K562 (cell line): ENCODE data around the gene STX1B. TPM values are rescaled to one million over a fixed set of nuclear protein-coding genes. Genes with fewer than 3 reads are reported as not detected.

Experiments
- ASH1L ChIP-seq: fragments of 450-650 bp; IDR thresholded peaks from 2 replicates; pipeline ENCODE4 v1.6.1; 2018; ENCODE audit warnings: borderline replicate concordance, mild to moderate bottlenecking, low read depth; ENCODE audit not compliant: partially characterized antibody
- CCNT2 ChIP-seq: IDR thresholded peaks from 2 replicates; pipeline ENCODE4 v1.6.1; 2011; ENCODE audit warnings: borderline replicate concordance, low read depth, mild to moderate bottlenecking, moderate library complexity, mixed read lengths, low read length; ENCODE audit not compliant: insufficient read length; ENCODE audit errors: extremely low read depth
- FOXA3 ChIP-seq, 2 experiments: fragments of 450-650 bp in 1 of 2; sonication (generic) in 1 of 2; formaldehyde crosslinking; IDR thresholded peaks in 1 of 2; conservative IDR thresholded peaks in 1 of 2; 2 replicates each; pipeline versions ENCODE4 v1.4.0 to v1.8.0; 2020 to 2022; ENCODE audit warnings: mild to moderate bottlenecking in 2 of 2, missing genetic modification reagents in 1 of 2
- HMG20B ChIP-seq: fragments of 250-450 bp; sonication (Bioruptor Pico); IDR thresholded peaks from 2 replicates; pipeline ENCODE4 v1.5.0; 2021; ENCODE audit warnings: mild to moderate bottlenecking
- MAFF ChIP-seq: IDR thresholded peaks from 2 replicates; pipeline ENCODE4 v1.6.1; 2012; ENCODE audit warnings: low read length, improper control_type of control experiment
- NR2C2 ChIP-seq, 2 experiments: fragments of 200-800 bp in 1 of 2; sonication (Bioruptor generic) in 1 of 2; sonication (generic) in 1 of 2; formaldehyde crosslinking in 1 of 2; IDR thresholded peaks; 2 replicates each; pipeline versions ENCODE4 v1.6.1 to v1.8.0; 2016 to 2022; ENCODE audit warnings: mild to moderate bottlenecking in 1 of 2, missing compliant biosample characterization in 1 of 2, missing genetic modification characterization in 1 of 2, missing genetic modification reagents in 1 of 2
- NR4A1 ChIP-seq, 2 experiments: fragments of 250-450 bp in 1 of 2; fragments of 450-650 bp in 1 of 2; sonication (Bioruptor Pico) in 1 of 2; IDR thresholded peaks; 2 replicates each; pipeline versions ENCODE4 v1.4.0 to v1.6.1; 2016 to 2020; ENCODE audit warnings: mild to moderate bottlenecking in 2 of 2, missing compliant biosample characterization in 1 of 2, missing genetic modification characterization in 1 of 2, moderate library complexity in 1 of 2
- SMARCE1 ChIP-seq: fragments of 450-650 bp; IDR thresholded peaks from 2 replicates; pipeline ENCODE4 v1.7.1; 2016; ENCODE audit warnings: mild to moderate bottlenecking
- SRSF9 ChIP-seq: fragments of 200-400 bp; formaldehyde crosslinking; IDR thresholded peaks from 2 replicates; pipeline ENCODE4 v1.6.1; 2017; ENCODE audit warnings: low read depth, low read length, borderline replicate concordance
- TRIM25 ChIP-seq: fragments of 450-650 bp; IDR thresholded peaks from 2 replicates; pipeline ENCODE4 v1.7.0; 2016; ENCODE audit warnings: borderline replicate concordance
- ZNF124 ChIP-seq: sonication (generic); formaldehyde crosslinking; IDR thresholded peaks from 2 replicates; pipeline ENCODE4 v1.8.1; 2022; ENCODE audit warnings: missing genetic modification reagents
- ZNF224 ChIP-seq: sonication (generic); formaldehyde crosslinking; IDR thresholded peaks from 2 replicates; pipeline ENCODE4 v1.8.0; 2022; ENCODE audit warnings: mild to moderate bottlenecking, missing genetic modification reagents
- ZNF518B ChIP-seq: fragments of 250-450 bp; sonication (Bioruptor Pico); IDR thresholded peaks from 2 replicates; pipeline ENCODE4 v1.5.0; 2021; ENCODE audit warnings: mild to moderate bottlenecking, moderate library complexity
- ZNF778 ChIP-seq: fragments of 450-650 bp; formaldehyde crosslinking; IDR thresholded peaks from 2 replicates; pipeline ENCODE4 v1.4.0; 2020; ENCODE audit warnings: mild to moderate bottlenecking, moderate library complexity
- polyA plus RNA-seq, 8 experiments: library from polyadenylated mRNA; depleted of rRNA in 4 of 8; stranded (reverse) in 5 of 8; unstranded in 3 of 8; fragments of >200 nt; fragmentation: Nextera tagmentation in 2 of 8; fragmentation: Illumina TruSeq in 1 of 8; extraction: Ambion mirVana in 2 of 8; extraction: Trizol in 1 of 8; gene quantifications; 2 replicates each; pipeline versions ENCODE4 v1.2.1 to v1.2.3, GENCODE V29; 2011 to 2014; ENCODE audit warnings: inconsistent platforms in 1 of 8, missing spikeins in 1 of 8
- total RNA-seq, 7 experiments: library from RNA; depleted of rRNA in 6 of 7; stranded (reverse); fragments of >200 nt in 6 of 7; fragmentation: Illumina TruSeq in 2 of 7; extraction: Trizol in 2 of 7; gene quantifications; 2 replicates each; pipeline versions ENCODE4 v1.2.1 to v1.2.3, GENCODE V29; 2011 to 2021; ENCODE audit warnings: low replicate concordance in 1 of 7
- TF ChIP-seq, protein P1 (sequence below): sonication (generic); formaldehyde crosslinking; IDR thresholded peaks from 2 replicates; pipeline ENCODE4 v1.4.0; 2020; ENCODE audit warnings: mild to moderate bottlenecking, missing genetic modification reagents
- TF ChIP-seq, protein P2 (sequence below): fragments of 250-450 bp; sonication (Bioruptor Pico); IDR thresholded peaks from 2 replicates; pipeline ENCODE4 v1.9.0; 2021; ENCODE audit warnings: mild to moderate bottlenecking

Gene STX1B
- total and polyA plus RNA-seq, 9 of the 15 experiments (the other 6 are each of a cell fraction or from before 2014, with no cell fraction given) = 0.07 to 2.5 (median 0.86) TPM

DNA sequence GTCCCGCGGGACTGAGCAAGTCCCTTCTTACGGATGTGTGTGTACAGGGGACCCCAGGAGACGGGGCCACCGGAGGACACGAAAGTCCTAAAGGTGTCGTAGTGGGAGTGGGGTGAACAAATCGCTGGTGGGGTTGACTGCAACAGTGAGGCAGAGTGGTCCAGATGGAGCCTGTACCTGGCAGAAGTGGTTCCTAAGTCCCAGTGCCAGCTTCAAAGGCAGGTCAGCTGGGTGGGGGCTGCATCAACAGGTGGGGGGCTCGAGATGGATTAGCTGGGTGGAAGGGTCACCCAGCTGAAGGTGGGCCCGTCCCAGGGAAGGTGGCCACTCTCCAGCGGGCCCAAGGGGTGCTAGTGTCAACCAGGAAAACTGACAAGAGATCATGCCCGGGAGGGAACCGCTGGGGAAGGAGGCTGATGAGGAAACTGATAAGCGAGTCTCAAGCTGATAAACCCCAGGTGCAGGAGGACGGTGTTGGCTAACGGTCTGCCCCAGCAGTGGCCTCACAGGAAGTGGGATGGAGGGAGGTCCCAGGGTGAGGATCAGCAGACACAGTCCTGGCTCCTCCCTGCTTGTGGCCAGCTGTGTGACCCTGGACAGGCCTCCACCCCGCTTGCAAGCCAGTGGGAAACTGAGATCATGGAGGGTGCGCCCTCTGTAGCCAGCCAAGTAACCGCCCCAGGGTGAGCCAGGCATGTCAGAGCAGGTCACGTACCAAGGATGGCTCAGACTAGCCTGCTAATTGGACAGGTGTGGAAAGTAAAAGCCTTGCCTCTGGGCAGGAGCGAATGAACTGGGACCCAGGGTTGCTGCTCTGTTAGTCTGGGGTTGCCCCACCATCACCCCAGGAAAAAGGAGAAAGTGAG, 60.6 kb downstream of the STX1B start (continued):
- no peak for TF ChIP-seq ZNF518B
- TF ChIP-seq ZNF778 (CRISPR knock-in tag) = no peak
- TF ChIP-seq SRSF9 = no peak
- TF ChIP-seq TRIM25 = no peak
- TF ChIP-seq FOXA3 (CRISPR knock-in tag; conservative IDR thresholded peaks at IDR 0.05 in 1 of 2, IDR thresholded peaks at IDR 0.05 in 1 of 2) = no peak
- TF ChIP-seq SMARCE1 = peak; percentile 80
- no peak for TF ChIP-seq ZNF224 (CRISPR knock-in tag)
- TF ChIP-seq, protein P1, sequence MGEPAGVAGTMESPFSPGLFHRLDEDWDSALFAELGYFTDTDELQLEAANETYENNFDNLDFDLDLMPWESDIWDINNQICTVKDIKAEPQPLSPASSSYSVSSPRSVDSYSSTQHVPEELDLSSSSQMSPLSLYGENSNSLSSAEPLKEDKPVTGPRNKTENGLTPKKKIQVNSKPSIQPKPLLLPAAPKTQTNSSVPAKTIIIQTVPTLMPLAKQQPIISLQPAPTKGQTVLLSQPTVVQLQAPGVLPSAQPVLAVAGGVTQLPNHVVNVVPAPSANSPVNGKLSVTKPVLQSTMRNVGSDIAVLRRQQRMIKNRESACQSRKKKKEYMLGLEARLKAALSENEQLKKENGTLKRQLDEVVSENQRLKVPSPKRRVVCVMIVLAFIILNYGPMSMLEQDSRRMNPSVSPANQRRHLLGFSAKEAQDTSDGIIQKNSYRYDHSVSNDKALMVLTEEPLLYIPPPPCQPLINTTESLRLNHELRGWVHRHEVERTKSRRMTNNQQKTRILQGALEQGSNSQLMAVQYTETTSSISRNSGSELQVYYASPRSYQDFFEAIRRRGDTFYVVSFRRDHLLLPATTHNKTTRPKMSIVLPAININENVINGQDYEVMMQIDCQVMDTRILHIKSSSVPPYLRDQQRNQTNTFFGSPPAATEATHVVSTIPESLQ (CRISPR knock-in tag) = no peak
- no peak for TF ChIP-seq ASH1L
- TF ChIP-seq HMG20B = no peak
- no peak for TF ChIP-seq NR4A1 (CRISPR knock-in tag; IDR thresholded peaks at IDR 0.05)
- peak; percentile 83; the same call in 1 of the 2 replicates for TF ChIP-seq NR4A1 (tag; IDR thresholded peaks at IDR 0.05)
- TF ChIP-seq, protein P2, sequence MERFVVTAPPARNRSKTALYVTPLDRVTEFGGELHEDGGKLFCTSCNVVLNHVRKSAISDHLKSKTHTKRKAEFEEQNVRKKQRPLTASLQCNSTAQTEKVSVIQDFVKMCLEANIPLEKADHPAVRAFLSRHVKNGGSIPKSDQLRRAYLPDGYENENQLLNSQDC (CRISPR knock-in tag) = peak; percentile 23; the same call in 1 of the 2 replicates
- TF ChIP-seq ZNF124 (CRISPR knock-in tag) = no peak
- peak; percentile 8; the same call in 1 of the 2 replicates for TF ChIP-seq NR2C2 (CRISPR knock-in tag; IDR thresholded peaks at IDR 0.05)
- TF ChIP-seq NR2C2 (tag; IDR thresholded peaks at IDR 0.05) = peak; percentile 89
- no peak for TF ChIP-seq MAFF
- peak; percentile 85 for TF ChIP-seq CCNT2
